Suppressor macrophage (primary cell): ENCODE results near the gene SLC39A1.
"Not testable (repeated sequence)": the region's sequence is repeated elsewhere in the genome, so short reads cannot be mapped to it uniquely, and the experiment has no call there.

ENCODE experiments used
- DNase-seq, 4 experiments: peaks; one replicate each; pipeline ENCODE4 v3.0.0-alpha.2; 2020 to 2022
- total RNA-seq, 17 experiments: gene quantifications; one replicate each; lab custom pipeline; 2026; ENCODE audit warnings: mixed read lengths in 6 of 17, inconsistent platforms in 3 of 17; lab: John Stamatoyannopoulos, UW

SLC39A1 gene, protein sequence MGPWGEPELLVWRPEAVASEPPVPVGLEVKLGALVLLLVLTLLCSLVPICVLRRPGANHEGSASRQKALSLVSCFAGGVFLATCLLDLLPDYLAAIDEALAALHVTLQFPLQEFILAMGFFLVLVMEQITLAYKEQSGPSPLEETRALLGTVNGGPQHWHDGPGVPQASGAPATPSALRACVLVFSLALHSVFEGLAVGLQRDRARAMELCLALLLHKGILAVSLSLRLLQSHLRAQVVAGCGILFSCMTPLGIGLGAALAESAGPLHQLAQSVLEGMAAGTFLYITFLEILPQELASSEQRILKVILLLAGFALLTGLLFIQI
- total RNA-seq = 0.54 to 2.0 (median 1.0) reads per million in 17 experiments

DNA sequence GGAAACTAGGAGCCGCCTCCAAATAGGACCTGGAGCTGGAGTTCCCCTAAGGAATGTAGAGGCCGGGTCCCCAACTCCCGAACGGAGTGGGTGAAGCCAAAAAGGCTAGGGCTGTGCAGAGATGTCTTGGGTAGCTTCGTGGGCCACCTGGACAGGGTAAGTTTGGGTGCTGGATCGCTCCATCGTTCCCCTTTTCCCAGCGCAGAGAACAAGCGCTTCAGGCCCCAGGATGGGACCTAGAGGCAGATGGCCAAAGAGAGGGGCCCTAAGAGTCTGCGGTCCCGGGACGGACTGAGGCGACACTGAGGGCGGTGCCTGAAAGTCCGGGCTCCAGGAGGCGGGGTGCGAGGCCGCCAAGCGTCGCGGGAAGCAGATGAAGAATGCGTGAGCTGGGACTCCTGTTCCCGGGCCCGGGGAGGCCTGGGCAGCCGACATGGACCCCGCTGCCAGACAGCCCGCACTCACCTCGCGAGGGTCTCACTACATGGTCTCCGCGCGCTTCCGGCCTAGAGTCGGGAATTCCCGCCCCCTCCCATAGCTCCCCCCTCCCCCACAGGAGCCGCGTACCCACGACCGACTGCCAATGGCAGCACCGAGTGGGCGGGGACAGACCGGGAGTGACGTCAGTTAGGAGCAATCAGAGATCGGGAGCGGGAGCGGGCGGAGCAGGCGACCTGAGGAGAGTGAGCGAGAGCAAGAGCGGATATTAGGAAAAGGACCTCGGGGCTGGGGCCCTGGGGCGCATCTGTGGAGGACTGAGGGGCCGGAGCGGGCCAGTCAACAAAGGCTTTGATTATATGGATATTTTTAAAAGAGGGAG is at the start of gene SLC39A1:
TSS of gene SLC39A1 (minus strand) at position 508 of the 820 bp plus-strand sequence. CDS start 822 bp downstream, outside the sequence.
- DNase-seq = peak; percentile 96 to 99 (median 98)

DNA sequence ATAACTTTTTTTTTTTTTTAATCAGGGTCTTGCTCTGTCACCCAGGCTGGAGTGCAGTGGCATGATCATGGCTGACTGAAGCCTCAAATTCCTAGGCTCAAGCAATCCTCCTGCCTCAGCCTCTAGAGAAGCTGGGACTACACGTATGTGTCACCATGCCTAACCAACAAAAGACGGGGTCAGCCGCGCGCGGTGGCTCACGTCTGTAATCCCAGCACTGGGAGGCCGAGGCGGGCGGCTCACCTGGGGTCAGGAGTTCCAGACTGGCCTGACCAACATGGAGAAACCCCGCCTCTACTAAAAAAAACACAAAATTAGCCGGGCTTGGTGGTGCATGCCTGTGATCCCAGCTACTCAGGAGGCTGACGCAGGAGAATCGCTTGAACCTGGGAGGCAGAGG is 49.2 kb upstream of the SLC39A1 start:
- DNase-seq = not testable (repeated sequence)

DNA sequence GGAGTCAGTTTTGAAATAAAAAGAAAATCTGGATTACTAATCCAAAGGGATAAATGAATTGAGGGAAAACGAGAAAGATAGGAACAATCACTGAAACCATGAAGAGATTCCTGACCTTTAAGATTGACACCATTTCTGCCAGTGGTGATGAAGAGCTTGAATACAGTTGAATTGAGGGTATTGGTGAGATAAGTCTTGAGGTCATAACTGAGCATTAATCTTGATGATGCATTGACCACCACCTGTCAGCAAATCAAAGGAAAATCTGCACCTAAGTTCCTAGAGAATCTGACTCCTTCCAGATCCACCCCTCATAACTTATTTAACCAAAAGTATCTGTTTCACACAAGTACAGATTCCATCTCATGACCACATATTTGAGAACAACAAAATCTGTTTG is 48.8 kb upstream of the SLC39A1 start:
- DNase-seq = no peak

DNA sequence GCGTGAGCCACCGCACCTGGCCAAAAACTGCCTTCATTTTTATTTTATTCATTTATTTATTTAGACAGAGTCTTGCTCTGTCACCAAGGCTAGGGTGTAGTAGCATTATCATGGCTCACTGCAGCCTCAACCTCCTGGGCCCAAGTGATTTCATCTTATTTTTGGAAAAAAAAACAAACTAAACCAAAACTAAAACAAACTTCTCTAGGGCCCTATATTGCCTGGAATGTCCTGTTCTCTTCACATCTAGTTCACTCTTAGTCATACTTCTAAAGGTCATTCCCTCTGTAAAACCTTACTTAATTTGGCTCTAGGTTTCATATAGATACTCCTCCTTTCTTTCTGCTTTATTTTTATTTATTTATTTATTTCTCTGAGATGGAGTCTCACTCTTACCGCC is 42.8 kb upstream of the SLC39A1 start:
- DNase-seq = no peak

DNA sequence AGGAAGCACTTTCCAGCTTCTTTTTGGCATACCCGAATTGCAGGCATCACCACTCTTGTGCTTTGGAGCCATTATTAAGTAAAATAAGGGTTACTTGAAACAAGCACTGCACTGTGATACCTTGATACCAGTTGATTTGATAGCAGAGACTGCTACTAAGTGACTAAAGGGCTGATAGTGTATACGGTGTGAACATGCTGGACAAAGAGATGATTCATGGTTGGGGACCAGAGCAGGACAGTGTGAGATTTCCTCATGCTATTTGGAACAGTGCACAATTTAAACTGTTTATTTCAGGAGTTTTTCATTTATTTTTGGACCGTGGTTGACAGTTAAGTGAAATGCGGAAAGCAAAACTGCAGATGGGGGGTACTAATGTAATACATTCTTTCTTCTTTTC is 37.1 kb upstream of the SLC39A1 start:
- DNase-seq = no peak

DNA sequence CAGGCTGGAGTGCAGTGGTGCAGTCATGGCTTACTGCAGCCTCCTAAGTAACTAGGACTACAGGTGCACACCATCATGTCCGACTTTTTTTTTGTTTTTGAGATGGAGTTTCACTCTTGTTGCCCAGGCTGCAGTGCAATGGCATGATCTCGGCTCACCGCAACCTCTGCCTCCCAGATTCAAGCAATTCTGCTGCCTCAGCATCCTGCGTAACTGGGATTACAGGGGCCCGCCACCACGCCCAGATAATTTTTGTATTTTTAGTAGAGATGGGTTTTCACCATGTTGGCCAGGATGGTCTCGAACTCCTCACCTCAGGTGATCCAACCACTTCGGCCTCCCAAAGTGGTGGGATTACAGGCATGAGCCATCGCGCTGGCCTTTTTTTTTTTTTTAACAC is 33.5 kb upstream of the SLC39A1 start:
- DNase-seq = not testable (repeated sequence)

DNA sequence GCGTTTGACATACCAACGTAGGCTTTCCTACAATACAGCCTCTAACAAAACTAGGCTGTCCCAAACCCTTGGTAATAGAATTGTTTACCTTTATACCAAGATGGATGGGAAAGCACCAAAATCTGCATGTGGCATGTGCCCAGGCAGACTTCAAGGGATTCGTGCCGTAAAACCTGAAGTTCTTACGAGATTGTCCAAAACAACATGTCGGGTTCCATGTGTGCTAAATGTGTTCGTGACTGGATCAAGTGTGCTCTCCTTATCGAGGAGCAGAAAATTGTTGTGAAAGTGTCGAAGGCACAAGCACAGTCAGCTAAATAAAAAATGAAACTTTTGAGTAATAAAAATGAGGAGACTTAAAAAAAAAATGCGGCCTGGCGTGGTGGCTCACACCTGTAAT is 32.3 kb upstream of the SLC39A1 start:
- DNase-seq = no peak

DNA sequence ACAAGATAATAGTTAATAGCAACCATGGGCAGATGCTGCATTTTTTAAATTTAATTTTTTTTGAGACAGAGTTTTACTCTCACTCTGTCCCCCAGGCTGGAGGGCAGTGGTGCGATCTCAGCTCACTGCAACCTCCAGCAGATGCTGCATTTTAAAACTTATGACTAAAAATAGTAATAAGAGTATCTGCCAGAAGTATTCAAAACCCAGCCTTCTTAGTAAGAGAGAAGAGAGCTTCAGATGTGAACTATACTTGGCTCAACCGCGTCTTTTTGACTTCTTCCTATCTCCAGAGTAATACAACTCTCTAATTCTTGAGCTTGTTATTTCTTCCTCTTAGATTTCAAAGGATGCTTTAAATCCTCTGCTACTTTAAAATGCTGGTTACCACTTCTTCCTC is 31.9 kb upstream of the SLC39A1 start:
- no peak for DNase-seq

DNA sequence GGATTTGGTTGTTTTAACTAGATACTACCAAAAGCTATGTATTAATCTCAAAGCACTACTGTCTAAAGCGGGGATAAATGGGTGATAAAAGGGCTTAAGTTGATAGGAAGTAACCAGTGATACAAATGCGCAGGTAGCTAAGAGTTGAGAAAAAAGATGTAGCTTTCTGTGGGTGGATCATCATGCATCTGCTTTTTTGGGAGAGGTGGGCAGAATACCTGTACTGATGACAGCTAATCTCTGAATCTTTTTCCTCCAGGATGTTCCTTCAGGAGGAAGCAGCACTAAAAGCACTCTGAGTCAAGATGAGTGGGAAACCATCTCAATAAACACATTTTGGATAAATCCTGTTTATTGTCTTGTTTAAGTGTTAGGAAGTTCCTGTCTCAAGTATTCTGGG is 28.5 kb upstream of the SLC39A1 start:
- DNase-seq = no peak

DNA sequence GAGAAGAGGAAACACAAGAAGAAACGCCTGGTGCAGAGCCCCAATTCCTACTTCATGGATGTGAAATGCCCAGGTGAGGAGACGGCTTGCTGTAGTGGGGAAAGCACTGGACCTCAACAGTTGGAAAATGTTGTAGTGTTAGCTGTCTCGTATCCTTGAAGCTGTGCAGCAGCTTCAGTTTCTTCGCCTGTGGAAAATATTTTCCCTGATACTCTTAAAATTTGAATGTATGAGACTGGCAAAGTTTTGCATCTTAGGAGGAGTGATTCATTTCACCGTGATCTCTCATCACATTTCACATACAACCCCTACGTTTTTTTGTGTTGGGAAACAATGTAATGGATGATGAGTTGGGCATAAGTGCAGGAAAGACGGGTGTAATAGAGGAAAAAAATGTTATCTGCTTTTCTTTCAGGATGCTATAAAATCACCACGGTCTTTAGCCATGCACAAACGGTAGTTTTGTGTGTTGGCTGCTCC is 27.9 kb upstream of the SLC39A1 start:
- peak in 1 of 4 experiments; percentile 38 for DNase-seq

DNA sequence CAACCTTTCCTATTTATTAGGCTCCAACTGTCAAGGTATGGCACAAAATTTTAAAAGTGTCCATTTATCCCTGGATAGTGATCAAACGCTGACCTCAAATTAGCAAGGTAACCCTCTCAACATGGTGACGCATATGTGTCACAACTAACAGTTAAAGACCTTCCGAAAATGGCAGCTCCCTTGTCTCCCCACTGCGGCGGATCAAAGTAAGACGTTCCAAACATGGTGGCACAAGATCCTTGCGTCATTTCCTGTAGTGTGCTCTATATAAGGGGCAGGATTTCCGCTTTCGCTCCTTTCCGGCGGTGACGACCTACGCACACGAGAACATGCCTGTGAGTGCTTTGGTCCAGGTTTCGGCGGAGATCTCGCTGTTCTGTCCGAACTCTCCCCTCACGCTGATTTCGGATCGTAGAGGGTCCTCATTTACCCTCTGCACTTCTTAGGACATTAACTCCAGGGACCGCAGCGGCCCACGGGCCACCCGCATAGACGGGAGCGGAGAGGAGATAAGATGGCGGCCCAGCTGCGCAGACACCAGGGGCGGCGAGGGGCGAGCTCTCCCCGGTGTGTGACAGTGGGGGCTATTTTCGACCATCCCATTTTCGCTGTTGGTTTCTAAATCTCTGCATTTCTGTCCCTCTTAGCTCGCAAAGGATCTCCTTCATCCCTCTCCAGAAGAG is 27.3 kb upstream of the SLC39A1 start, which contains the start of gene RPS27:
TSS of gene RPS27 (plus strand) at position 295 of the 683 bp plus-strand sequence. CDS start at position 330, 35 bp downstream.
- peak; percentile 94 to 99 (median 98) for DNase-seq

DNA sequence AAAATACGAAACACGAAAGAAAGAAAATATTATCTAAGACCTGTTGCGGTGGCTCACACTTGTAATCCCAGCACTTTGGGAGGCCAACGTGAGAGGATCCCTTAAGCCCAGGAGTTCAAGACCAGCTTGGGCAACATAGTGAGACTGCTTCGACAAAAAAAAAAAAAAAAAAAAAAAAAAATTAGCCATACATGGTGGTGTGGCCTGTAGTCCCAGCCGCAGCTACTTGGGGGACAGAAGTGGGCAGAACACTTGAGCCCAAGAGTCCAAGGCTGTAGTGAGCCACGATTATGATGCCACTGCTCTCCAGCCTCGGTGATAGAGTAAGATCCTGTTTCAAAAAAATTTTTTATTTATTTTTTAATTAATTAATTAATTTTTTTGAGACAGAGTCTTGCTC is 24.3 kb upstream of the SLC39A1 start:
- DNase-seq = no peak

DNA sequence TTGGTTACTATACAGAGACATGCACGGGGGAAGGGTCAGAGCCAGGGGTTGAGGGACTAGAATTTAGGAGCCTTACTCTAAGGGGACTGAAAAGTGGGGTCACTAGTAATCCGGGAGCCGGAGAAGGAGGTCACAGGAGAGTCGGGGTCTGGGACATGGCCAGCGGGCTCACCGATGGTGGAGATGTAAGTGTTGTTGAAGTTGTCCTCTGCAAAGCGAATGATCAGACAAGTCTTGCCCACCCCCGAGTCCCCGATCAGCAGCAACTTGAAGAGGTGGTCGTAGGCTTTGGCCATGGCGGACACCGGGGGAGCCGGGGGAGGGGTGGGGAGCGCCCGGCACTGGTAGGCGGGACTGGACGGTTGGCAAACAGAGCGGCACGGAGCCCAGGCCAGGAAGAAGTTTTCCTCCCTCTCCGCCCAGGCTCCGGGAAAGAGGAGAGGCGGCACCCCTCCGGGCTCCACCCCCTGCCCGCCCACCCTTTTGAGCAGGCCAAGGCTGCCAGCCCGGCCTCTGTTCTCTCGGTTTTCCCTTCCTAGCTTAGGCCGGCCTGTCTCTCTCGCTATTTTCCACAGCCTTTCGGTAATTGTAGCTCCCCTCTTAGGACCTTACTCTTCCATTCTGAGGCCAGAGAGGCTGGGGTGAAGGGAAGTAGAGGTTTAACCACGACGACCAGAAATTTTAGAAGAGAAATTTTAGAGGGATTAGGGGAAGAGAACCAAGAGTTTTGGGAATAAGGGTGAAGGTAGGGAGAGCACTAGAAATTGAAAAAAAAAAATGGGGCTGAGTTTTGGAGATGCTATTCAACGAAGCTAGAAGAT is 22.8 kb upstream of the SLC39A1 start, which contains the start of gene RAB13:
TSS of gene RAB13 (minus strand) at position 399 of the 821 bp plus-strand sequence. CDS start at position 296, 103 bp downstream.
- DNase-seq = peak; percentile 73 to 90 (median 86)

DNA sequence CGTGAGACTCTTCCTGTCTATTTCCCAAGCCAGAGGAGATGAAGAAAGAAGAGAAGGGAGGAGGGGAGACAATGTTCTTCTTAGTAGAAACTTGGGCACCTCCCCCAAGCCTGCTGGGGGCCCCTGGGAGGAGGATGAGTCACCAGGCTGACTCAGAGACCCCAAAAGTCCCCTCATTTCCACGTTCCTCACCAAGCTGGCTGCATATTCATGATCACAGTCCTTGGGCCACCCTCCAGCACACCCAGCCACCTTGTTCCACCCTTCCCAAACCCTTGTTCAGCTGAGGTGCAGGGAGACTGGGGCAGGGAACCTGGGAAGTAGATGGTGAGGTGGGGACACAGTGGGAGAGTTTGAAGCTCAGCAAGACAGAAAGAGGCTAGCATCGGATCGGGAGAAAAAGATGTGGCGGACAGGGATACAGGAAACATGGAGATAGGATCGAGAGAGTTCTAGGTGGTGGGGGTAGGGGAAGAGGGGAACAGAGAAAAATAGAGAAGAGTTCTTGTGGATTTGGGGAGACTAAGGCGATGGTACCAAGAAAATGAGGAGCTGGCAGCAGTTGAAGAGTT is 22.1 kb upstream of the SLC39A1 start:
- peak; percentile 44 to 74 (median 64) for DNase-seq

DNA sequence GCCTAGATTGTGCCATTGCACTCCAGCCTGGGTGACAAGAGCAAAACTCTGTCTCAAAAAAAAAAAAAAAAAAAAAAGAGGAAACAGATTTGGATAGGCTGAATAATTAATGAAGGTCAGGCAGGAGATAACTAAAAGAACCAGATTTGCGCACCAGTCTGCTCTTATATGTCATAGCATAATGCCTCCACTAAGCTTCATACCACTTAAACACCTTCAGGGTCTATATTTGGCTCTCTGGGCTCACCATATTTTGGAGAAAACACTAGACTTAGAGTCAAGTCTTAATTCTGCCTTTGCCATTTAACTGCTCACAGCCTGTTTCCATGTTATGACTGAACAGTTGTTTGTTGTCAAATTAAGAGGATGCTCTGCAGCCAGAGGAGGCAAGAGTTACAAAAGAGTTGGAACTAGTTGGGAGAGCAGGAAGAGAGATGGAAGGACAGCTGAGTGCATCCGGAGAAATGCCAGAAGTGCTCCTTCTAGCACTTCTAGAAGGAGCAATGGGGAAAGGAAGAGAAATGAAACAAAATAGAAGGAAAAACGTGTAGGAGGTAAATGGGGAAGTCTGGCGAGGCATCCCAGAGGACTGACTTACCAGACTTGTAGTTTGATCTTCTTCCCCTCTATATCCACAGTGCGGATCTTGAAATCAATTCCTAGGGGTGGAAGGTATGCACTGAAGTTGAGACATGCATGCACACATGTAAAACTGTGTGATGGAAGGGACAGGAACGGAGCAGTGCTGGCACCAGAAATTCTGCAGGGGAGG is 21.0 kb upstream of the SLC39A1 start:
- DNase-seq = peak in 2 of 4 experiments; percentile 42 to 43

DNA sequence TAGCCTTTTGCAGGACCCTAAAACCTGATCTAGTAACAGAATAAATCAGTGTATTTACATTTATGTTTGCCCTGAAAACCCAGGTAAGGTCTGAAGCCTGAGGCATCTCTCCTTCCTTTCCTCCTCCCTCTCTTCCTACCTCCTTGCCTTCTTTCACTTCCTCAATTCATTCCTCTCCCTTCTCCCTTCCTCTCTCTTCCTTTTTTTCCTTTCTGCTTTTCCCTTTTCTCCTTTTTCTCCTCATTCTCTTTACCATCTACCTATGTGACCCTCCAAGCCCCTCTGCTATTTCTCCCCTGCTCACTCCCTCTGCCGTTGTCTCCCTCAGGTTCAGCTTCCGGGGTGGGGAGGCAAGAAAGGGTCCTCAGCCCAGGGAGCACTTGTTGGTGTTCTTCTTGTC is 18.4 kb upstream of the SLC39A1 start:
- not testable (repeated sequence) for DNase-seq

DNA sequence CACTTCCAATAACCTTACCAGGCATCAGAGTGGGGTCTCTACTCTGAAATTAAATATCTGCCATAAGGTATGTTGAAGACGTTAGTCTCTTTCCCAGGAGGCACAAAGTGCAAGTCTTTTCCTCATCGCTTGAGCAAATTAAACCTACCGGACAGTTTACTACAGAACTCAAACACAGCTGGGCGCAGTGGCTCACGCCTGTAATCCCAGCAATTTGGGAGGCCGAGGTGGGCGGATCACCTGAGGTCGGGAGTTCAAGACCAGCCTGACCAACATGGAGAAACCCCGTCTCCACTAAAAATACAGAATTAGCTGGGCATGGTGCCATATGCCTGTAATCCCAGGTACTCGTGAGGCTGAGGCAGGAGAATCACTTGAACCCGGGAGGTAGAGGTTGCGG is 15.8 kb upstream of the SLC39A1 start:
- not testable (repeated sequence) for DNase-seq

DNA sequence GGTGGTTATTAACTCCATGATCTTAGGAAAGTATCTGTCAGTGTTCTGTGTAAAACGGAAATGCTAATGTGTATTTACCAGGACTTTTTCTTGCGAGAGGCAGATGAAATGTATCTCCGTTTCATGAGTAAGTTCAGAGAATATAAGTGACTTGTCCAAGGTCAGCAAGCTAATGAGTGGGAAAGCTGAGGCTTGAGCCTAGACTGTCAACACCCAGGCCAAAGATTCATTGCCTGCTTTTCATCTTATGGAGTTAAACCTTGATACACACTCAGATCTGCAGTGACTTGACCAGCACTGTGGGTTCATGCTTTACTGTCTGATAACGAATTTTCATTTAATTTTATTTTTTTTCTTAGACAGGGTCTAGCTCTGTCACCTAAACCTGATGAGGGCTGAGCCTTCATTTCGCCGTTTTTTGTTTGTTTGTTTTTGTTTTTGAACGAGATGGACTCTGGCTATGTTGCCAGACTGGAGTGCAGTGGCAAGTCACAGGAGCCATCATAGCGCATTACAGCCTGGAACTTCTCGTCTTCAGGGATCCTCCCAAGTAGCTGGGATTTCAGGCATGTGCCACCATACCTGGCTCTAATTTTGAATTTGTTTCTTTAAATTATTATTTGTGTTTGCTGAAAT is 15.1 kb upstream of the SLC39A1 start:
- DNase-seq = no peak

DNA sequence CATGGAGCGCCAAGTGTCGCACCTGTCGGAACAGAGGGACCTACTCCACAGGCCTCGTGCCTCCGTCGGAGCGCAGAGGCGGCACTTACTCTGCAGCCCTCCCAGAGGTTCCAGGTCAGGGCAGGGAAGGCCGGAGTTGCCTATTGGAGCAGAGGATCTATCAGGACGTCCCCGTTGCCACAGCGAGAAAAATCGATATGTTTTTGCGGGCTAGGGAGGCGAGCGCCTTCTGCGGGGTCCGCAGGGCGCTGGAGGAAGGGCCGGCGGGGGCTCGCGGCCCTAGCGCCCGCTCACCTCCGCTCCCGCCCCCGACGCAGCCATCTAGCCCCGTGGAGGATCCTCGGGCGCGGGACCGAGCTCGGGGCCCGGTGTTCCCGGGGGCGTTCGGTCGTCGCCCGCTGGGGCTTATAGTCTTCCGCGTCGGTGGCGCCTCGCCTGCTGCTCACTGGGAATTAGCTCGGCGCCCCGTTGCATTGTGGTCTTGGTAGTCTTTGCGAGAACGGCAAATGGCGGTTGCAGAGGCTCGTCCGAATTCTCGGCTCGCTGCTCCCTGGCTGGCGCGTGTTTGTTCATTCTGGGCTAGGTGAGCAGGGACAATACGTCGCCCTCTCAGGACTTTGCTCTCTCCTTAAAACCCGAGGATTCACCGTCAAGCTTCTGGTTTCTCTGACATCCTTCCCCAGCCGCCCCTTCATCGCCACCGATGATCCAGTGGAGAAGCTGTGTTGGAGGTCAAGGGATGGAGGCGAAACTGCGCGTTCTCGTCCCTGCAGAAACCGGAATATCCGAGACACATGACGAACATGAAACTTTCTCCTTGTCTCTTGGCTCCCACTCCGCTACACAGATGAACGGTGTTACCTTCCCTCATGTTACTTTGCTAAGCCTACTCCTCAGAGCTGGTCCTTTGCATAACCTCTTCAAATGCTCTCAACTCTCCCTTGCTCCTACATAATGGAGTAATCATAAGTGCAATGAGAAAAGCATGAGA is 14.2 kb upstream of the SLC39A1 start, which contains the start of gene JTB:
TSS of gene JTB (minus strand) at position 425 of the 991 bp plus-strand sequence. CDS start at position 3, 422 bp downstream.
- peak; percentile 86 to 93 (median 90) for DNase-seq
